Activated CD4-positive, alpha-beta T cell treated with anti-CD3 and anti-CD28 coated beads, Interleukin-2, amount 50 U/mL, for 48 hours (primary cell): ENCODE measurements around the gene RTP2.

Experiments
- DNase-seq, 2 experiments: peaks; one replicate each; pipeline ENCODE4 v3.0.0-alpha.2; 2020

RTP2 gene

DNA sequence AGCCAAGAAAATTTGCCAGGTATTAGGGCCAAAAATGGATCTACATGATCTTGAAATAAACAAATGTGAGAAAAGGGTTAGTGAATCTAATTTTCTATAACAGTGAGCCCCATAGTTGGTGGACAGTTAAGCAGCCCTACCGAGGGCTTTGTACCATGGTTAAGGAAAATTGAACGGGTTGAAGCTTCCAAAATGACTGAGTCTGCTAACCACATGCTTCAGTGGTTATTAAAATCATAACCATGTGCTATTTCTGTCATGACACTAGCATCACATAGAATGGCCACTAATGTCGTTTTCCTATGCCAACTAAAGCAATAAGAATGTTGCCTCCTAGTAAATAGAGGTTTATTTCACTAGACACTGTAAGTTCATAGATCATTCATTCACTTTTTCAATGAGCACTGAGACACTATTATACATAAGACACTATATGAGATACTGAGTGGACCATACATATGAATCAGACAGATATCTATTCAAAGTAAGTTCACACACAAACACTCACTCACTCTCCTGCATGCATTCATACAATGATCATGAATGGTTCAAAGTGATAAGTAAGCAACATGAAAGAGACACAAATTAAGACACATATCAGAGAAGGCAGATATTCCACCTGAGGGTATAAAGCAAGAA is 36.5 kb downstream of the RTP2 start:
- DNase-seq = no peak

DNA sequence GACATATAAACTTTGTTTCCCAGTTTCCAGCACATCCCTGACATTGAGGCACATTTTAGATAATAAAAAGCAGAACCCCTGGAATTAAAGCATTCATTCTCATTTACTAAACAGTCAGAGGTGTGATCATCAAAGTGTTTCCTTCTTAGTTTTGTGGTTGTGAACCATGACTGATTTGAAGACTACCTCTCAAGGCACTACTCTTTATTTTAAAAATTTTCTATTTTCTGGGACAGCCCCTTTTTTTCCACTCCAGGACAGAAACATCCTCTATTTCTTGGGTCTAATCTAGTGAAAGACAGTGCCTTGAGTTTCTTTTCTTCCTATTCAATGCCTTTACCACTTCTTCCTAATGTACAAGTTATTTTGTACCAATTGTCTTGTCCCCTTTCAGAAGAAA is 37.3 kb downstream of the RTP2 start:
- DNase-seq = no peak

DNA sequence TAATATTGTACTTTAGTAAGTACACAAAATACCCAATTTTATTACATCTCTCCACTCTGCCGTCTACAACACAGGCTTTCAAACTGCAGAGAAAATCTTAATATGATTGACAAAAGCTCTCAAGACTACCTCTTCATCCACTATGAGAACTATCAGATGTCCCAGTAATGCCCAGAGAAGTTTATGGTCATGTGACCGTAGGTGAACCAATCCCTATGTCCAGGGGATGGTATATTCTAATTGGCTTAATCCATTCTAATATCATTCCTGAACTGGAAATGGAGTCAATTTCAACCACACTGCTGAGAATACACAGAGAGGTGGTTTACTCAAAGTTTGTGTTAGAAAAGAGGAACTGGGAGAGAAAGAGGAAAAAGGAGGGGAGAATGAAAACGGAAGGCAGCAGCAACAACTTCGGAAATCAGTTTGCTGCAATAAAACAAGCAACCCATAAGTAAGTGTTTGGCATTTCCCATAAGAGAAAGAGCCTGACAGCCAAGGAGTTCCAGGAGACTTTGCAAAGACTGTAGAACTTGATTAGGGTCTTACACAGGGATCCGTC is 39.4 kb downstream of the RTP2 start:
- DNase-seq = no peak

GRCh38 chr3:187661267-187661666 is 41.1 kb downstream of the RTP2 start:
- no peak for DNase-seq

GRCh38 chr3:187651282-187651681 is 51.1 kb downstream of the RTP2 start:
- DNase-seq = no peak
